Ishikawa (cell line): ENCODE data around the gene PHF14.

Experiments used
- CREB1 ChIP-seq: IDR thresholded peaks from 2 replicates; pipeline ENCODE4 v1.6.1; 2012; ENCODE audit warnings: low read depth
- EGR1 ChIP-seq: IDR thresholded peaks from 2 replicates; pipeline ENCODE4 v1.6.1; 2012
- EP300 ChIP-seq: IDR thresholded peaks from 2 replicates; pipeline ENCODE4 v1.6.1; 2012; ENCODE audit warnings: borderline replicate concordance
- NFIC ChIP-seq: IDR thresholded peaks from 2 replicates; pipeline ENCODE4 v1.6.1; 2012
- RAD21 ChIP-seq: IDR thresholded peaks from 2 replicates; pipeline ENCODE4 v1.6.1; 2012; ENCODE audit warnings: low read depth
- TAF1 ChIP-seq: IDR thresholded peaks from 2 replicates; pipeline ENCODE4 v1.6.1; 2012; ENCODE audit warnings: low read depth, mild to moderate bottlenecking
- TEAD4 ChIP-seq: IDR thresholded peaks from 2 replicates; pipeline ENCODE4 v1.6.1; 2012
- USF1 ChIP-seq: IDR thresholded peaks from 2 replicates; pipeline ENCODE4 v1.6.1; 2012
- YY1 ChIP-seq: IDR thresholded peaks from 2 replicates; pipeline ENCODE4 v1.6.1; 2012; ENCODE audit warnings: low read depth
- ZBTB7A ChIP-seq: IDR thresholded peaks from 2 replicates; pipeline ENCODE4 v1.6.1; 2012; ENCODE audit warnings: low read depth
- TF ChIP-seq, protein P1 (sequence below): IDR thresholded peaks from 2 replicates; pipeline ENCODE4 v1.6.1; 2012
- TF ChIP-seq, protein P2 (sequence below): IDR thresholded peaks from 2 replicates; pipeline ENCODE4 v1.6.1; 2012; ENCODE audit warnings: low read depth, mild to moderate bottlenecking

- TF ChIP-seq, protein P1, sequence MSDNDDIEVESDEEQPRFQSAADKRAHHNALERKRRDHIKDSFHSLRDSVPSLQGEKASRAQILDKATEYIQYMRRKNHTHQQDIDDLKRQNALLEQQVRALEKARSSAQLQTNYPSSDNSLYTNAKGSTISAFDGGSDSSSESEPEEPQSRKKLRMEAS = no peak
- no peak for TF ChIP-seq TEAD4
- TF ChIP-seq RAD21 = no peak
- TF ChIP-seq NFIC = no peak
- no peak for TF ChIP-seq USF1
- TF ChIP-seq CREB1 = no peak
- TF ChIP-seq, protein P2, sequence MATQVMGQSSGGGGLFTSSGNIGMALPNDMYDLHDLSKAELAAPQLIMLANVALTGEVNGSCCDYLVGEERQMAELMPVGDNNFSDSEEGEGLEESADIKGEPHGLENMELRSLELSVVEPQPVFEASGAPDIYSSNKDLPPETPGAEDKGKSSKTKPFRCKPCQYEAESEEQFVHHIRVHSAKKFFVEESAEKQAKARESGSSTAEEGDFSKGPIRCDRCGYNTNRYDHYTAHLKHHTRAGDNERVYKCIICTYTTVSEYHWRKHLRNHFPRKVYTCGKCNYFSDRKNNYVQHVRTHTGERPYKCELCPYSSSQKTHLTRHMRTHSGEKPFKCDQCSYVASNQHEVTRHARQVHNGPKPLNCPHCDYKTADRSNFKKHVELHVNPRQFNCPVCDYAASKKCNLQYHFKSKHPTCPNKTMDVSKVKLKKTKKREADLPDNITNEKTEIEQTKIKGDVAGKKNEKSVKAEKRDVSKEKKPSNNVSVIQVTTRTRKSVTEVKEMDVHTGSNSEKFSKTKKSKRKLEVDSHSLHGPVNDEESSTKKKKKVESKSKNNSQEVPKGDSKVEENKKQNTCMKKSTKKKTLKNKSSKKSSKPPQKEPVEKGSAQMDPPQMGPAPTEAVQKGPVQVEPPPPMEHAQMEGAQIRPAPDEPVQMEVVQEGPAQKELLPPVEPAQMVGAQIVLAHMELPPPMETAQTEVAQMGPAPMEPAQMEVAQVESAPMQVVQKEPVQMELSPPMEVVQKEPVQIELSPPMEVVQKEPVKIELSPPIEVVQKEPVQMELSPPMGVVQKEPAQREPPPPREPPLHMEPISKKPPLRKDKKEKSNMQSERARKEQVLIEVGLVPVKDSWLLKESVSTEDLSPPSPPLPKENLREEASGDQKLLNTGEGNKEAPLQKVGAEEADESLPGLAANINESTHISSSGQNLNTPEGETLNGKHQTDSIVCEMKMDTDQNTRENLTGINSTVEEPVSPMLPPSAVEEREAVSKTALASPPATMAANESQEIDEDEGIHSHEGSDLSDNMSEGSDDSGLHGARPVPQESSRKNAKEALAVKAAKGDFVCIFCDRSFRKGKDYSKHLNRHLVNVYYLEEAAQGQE = no peak
- no peak for TF ChIP-seq TAF1
- TF ChIP-seq EGR1 = no peak
- TF ChIP-seq YY1 = no peak
- TF ChIP-seq ZBTB7A = no peak
- no peak for TF ChIP-seq EP300
Measured at GRCh38 chr7:10924370-10924769, 49.3 kb upstream of the PHF14 start.
